Measurements from ENCODE around the gene PAGR1.
A peak's percentile ranks its signal among the peaks of the same experiment; 100 is the strongest.

PAGR1 gene

DNA sequence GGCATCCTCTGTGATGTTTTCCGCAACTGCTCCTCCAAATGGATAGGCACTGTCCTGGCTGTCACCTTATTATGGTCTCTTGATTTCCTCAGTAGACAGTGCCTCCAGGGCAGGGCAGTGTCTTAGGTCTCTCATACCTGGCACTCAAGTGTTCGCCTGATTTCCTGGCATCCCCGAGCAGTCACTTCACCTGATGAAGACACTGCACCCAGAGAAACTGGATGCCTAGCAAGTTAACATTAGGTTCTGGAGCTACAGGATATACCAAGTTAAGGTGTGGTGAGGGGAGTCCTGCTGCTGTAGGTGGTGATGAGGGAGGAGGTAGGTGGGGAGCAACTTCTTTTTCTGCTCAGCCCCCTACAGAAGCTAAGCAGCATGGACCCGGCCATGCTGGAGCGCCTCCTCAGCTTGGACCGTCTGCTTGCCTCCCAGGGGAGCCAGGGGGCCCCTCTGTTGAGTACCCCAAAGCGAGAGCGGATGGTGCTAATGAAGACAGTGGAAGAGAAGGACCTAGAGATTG is 13.5 kb upstream of the PAGR1 start:
- no peak for DNase-seq (ENCODE audit: low read depth)
- no peak overlapping the region for H3K4me3 ChIP-seq (ENCODE audit: low read depth, low read length)
- TF ChIP-seq, protein P1, sequence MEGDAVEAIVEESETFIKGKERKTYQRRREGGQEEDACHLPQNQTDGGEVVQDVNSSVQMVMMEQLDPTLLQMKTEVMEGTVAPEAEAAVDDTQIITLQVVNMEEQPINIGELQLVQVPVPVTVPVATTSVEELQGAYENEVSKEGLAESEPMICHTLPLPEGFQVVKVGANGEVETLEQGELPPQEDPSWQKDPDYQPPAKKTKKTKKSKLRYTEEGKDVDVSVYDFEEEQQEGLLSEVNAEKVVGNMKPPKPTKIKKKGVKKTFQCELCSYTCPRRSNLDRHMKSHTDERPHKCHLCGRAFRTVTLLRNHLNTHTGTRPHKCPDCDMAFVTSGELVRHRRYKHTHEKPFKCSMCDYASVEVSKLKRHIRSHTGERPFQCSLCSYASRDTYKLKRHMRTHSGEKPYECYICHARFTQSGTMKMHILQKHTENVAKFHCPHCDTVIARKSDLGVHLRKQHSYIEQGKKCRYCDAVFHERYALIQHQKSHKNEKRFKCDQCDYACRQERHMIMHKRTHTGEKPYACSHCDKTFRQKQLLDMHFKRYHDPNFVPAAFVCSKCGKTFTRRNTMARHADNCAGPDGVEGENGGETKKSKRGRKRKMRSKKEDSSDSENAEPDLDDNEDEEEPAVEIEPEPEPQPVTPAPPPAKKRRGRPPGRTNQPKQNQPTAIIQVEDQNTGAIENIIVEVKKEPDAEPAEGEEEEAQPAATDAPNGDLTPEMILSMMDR (conservative IDR thresholded peaks at IDR 0.05; ENCODE audit: low read depth, low read length): no peak

DNA sequence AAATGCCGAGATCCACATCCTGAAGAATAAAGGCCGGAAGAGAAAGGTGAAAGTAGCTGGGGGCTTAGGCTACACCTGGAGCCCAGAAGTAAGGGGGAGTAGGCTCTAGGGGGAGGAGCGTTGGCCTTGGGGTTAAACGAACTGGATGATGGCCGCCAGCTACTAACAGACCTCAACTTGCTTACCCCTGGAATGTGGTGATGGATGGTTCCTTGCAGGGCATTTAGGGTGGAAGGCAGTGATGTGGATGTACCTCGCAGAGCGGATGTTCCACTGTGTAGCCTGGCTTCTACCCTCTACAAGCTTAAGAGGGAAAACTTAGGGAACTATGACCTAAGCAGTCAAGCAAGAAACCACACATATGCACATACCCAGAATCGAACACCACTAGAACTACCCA is 11.9 kb upstream of the PAGR1 start:
- no peak for DNase-seq (ENCODE audit: low read depth)
- TF ChIP-seq, protein P1 (conservative IDR thresholded peaks at IDR 0.05; ENCODE audit: low read depth, low read length): no peak
- no peak overlapping the region for H3K4me3 ChIP-seq (ENCODE audit: low read depth, low read length)

DNA sequence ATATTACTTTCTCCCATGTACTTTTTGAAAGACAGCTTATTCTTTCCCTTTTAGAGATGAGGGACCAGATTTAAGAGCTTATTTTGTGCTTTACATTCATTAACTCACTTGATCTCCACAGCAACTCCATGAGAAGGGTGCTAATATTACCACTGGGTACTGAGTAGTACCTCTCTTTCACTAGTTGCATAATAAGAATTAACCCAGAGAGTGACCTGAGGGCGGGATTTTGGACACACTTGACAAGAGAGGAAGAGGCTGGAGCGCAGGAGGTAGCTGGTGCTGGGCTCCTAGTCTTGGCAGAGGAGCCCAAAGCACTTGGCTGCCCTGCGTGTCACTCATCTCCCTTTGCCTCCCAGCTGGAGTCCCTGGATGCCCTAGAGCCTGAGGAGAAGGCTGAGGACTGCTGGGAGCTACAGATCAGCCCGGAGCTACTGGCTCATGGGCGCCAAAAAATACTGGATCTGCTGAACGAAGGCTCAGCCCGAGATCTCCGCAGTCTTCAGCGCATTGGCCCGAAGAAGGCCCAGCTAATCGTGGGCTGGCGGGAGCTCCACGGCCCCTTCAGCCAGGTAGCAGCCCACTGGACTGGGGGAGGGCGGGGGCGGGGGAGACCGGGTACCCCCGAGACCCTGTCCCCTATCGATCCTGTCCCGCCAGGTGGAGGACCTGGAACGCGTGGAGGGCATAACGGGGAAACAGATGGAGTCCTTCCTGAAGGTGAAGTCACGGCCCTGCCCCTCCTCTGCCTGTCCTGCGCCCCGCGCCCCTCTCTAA is 11.3 kb upstream of the PAGR1 start:
- H3K4me3 ChIP-seq (ENCODE audit: low read depth, low read length): peak overlapping the region; percentile 86
- DNase-seq (ENCODE audit: low read depth): peak; percentile 58
- TF ChIP-seq, protein P1 (conservative IDR thresholded peaks at IDR 0.05; ENCODE audit: low read depth, low read length): no peak

DNA sequence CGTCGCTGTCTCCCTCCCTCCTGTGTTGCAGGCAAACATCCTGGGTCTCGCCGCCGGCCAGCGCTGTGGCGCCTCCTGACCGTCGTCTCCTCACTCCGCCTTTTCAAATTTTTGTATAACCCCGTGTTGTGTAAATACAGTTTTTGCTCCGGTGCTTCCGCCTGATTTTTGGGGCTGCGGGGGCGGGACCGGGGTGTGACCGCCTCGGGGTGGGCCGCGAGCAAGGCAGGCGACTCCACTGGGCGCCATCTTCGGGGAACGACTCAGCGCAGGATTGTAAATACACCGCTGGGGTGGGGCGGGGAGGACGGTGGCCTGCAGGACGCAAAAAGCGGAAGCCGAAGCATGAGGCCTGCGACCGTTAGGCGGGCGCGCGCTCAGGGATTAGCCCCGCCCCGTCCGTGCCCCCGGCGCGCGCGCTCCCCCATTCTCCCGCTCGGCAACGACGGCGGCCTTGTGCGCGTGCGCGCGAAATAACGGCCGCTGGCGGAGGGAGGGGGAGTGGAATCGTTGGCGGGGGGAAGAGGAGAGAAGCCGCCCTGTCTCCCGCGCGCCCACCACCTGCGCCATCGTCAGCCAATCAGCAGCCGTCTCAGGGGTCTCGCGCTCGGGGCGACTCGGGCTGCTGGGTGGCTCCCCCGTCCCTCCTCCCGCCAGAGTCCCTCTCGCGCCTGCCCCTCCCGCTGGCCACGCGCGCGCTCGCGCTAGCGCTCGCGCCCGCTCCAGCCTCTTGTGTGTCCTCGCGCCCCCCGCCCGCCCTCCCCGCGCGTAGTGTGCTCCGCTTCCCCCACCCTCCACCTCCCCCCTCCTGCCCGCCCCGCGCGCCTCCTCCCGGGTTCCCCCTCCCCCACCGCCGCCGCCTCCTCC is 10.5 kb upstream of the PAGR1 start:
- peak; percentile 98 for DNase-seq (ENCODE audit: low read depth)
- TF ChIP-seq, protein P1 (conservative IDR thresholded peaks at IDR 0.05; ENCODE audit: low read depth, low read length): no peak
- H3K4me3 ChIP-seq (ENCODE audit: low read depth, low read length): peak overlapping the region; percentile 86

DNA sequence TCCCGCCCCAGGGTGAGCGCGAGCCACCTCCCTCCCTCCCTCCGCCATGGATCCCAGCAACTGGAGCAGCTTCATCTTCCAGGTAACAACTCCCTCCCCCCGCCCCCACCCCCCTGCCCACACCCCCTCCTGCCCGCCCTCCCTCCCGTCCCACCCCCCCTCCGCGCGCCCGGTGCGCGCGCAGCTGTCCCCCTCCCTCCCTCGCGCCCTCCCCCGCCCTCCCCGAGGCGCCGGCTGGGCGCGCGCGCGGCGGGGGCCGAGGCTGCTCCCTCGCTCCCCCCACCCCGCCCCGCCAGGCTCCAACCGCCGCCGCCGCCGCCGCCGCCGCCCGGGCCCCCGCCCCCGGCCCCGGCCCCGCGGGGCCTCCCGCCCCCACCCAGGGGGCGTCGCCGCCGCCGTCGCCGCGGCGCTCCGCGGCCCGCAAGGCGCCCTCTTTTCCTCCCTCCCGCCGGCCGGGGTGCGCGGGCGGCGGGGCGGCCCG is 9.8 kb upstream of the PAGR1 start, which contains the start of gene MAZ:
Gene MAZ (plus strand): TSS at position 431 of the 481 bp plus-strand sequence. CDS start 173 bp downstream, outside the sequence.
- TF ChIP-seq, protein P1 (conservative IDR thresholded peaks at IDR 0.05; ENCODE audit: low read depth, low read length): no peak
- no peak for DNase-seq (ENCODE audit: low read depth)

DNA sequence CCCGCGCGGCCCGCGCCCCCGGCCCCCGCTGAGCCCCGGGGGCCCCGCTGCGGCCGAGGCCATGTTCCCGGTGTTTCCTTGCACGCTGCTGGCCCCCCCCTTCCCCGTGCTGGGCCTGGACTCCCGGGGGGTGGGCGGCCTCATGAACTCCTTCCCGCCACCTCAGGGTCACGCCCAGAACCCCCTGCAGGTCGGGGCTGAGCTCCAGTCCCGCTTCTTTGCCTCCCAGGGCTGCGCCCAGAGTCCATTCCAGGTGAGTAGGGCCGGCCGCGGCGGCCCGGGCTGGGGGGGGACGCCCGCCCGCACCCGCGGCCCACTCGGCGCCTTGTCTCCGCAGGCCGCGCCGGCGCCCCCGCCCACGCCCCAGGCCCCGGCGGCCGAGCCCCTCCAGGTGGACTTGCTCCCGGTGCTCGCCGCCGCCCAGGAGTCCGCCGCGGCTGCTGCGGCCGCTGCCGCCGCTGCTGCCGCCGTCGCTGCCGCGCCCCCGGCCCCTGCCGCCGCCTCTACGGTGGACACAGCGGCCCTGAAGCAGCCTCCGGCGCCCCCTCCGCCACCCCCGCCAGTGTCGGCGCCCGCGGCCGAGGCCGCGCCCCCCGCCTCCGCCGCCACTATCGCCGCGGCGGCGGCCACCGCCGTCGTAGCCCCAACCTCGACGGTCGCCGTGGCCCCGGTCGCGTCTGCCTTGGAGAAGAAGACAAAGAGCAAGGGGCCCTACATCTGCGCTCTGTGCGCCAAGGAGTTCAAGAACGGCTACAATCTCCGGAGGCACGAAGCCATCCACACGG is 9.1 kb upstream of the PAGR1 start:
- TF ChIP-seq, protein P1 (conservative IDR thresholded peaks at IDR 0.05; ENCODE audit: low read depth, low read length): no peak
- peak overlapping the region; percentile 73 for H3K4me3 ChIP-seq (ENCODE audit: low read depth, low read length)
- peak; percentile 58 for DNase-seq (ENCODE audit: low read depth)

More for the DNA sequence above, 9.8 kb upstream of the PAGR1 start, which contains the start of gene MAZ:
- peak within 1 kb of the TSS; percentile 86 for H3K4me3 ChIP-seq (ENCODE audit: low read depth, low read length)
